ENCODE measurements around the gene CCDC169. TPM values are rescaled to one million over a fixed set of nuclear protein-coding genes. Genes with fewer than 3 reads are reported as not detected.
A peak's percentile ranks its signal among the peaks of the same experiment; 100 is the strongest.
"Not testable (repeated sequence)": the region's sequence is repeated elsewhere in the genome, so short reads cannot be mapped to it uniquely, and the experiment has no call there.

CCDC169 gene
- total and polyA plus RNA-seq, 2 donors (not counting 3 experiments of a cell fraction or from before 2014, with no cell fraction given), result 1.2 to 2.5 TPM

- H3K9me3 ChIP-seq (replicated peaks; ENCODE audit: control insufficient read depth, insufficient read depth, low read length); H3K4me2 ChIP-seq (ENCODE audit: insufficient read depth, low read length); H3K4me3 ChIP-seq (replicated peaks in 1 of 3; ENCODE audit: insufficient read depth in 1 of 3, low read depth in 1 of 3, low read length in 3 of 3); H4K20me1 ChIP-seq (replicated peaks; ENCODE audit: control insufficient read depth, extremely low read depth, insufficient read depth, low read length); H3K27ac ChIP-seq (ENCODE audit: insufficient read depth, low read depth, low read length); FAIRE-seq; POLR2A ChIA-PET; H3K36me3 ChIP-seq (ENCODE audit: control insufficient read depth in 2 of 2, extremely low read depth in 1 of 2, insufficient read depth in 2 of 2, low read length in 2 of 2); H2AFZ ChIP-seq (ENCODE audit: low read depth, low read length); BruUV-seq (replicated peaks); H3K9me1 ChIP-seq (replicated peaks; ENCODE audit: control insufficient read depth, extremely low read depth, insufficient read depth, low read length); H3K27me3 ChIP-seq (ENCODE audit: control insufficient read depth in 2 of 2, insufficient read depth in 2 of 2, low read length in 2 of 2); H3K79me2 ChIP-seq (ENCODE audit: control insufficient read depth, insufficient read depth, low read length); dilution Hi-C loops (cut with MboI; ENCODE audit: extremely low pct_ligation_motif_present, low sequenced_read_pairs); DNase-seq (ENCODE audit: low read depth, low spot score); H3K9ac ChIP-seq (replicated peaks; ENCODE audit: extremely low read depth, insufficient read depth, low read length): not testable (repeated sequence)
- CTCF ChIA-PET, result interaction anchor here (0.8 to 3.3 kb wide), 4 partner anchors 15 to 96 kb away, joined by 3 to 23 read pairs (median 6); no protein-coding TSS in a partner anchor
- peaks cover 18% of the 10 kb centered on the region for H3K4me1 ChIP-seq (ENCODE audit: control insufficient read depth, extremely low read depth, insufficient read depth, low read length)
- intact Hi-C loops (cut with micrococcal nuclease), result loop anchor here (5.0 kb wide), 2 partner anchors 233 to 518 kb away; partner anchors contain the start of gene RFXAP
Observed at GRCh38 chr13:36299469-36299868, 1.9 kb upstream of the CCDC169 start.

GRCh38 chr13:36298535-36299068 lies 988 bp upstream of the CCDC169 start:
- Histone ChIP-seq H3K79me2 (ENCODE audit: control insufficient read depth, insufficient read depth, low read length) (no peaks in the 10 kb centered on the region), H4K20me1 (replicated peaks; ENCODE audit: control insufficient read depth, extremely low read depth, insufficient read depth, low read length) (no peaks in the 10 kb centered on the region), H2AFZ (ENCODE audit: low read depth, low read length) (peak overlapping the region; percentile 36), H3K9ac (replicated peaks; ENCODE audit: extremely low read depth, insufficient read depth, low read length) (no peak overlapping the region), H3K4me2 (ENCODE audit: insufficient read depth, low read length) (peak overlapping the region; percentile 69), H3K9me1 (replicated peaks; ENCODE audit: control insufficient read depth, extremely low read depth, insufficient read depth, low read length) (no peaks in the 10 kb centered on the region), H3K36me3 (ENCODE audit: control insufficient read depth in 2 of 2, extremely low read depth in 1 of 2, insufficient read depth in 2 of 2, low read length in 2 of 2) (no peaks in the 10 kb centered on the region), H3K27me3 (ENCODE audit: control insufficient read depth in 2 of 2, insufficient read depth in 2 of 2, low read length in 2 of 2) (no peaks in the 10 kb centered on the region), H3K4me1 (ENCODE audit: control insufficient read depth, extremely low read depth, insufficient read depth, low read length) (peaks cover 18% of the 10 kb centered on the region), H3K9me3 (replicated peaks; ENCODE audit: control insufficient read depth, insufficient read depth, low read length) (no peaks in the 10 kb centered on the region), H3K27ac (ENCODE audit: insufficient read depth, low read depth, low read length) (no peak overlapping the region), H3K4me3 (replicated peaks in 1 of 3; ENCODE audit: insufficient read depth in 1 of 3, low read depth in 1 of 3, low read length in 3 of 3) (peak overlapping the region in 1 of 3 experiments; percentile 69)
- POLR2A ChIA-PET, result no interaction called here
- DNase-seq (ENCODE audit: low read depth, low spot score) (peak; percentile 13), FAIRE-seq (peak; percentile 40)
- dilution Hi-C loops (cut with MboI; ENCODE audit: extremely low pct_ligation_motif_present, low sequenced_read_pairs), result no loop called here
- intact Hi-C loops (cut with micrococcal nuclease), result loop anchor here (5.0 kb wide), 2 partner anchors 234 to 519 kb away; partner anchors contain the start of gene RFXAP
- no TSS peak for BruUV-seq (replicated peaks)
- CTCF ChIA-PET, result interaction anchor here (1.0 to 3.3 kb wide), 7 partner anchors 8 to 321 kb away, joined by 3 to 23 read pairs (median 3); no protein-coding TSS in a partner anchor
- TF ChIP-seq EZH2 (IDR thresholded peaks at IDR 0.05; ENCODE audit: borderline replicate concordance, low read depth, low read length, severe bottlenecking), result no peak
- TF ChIP-seq POLR2A (IDR thresholded peaks at IDR 0.05; ENCODE audit: low read depth, low read length), result no peak
- TF ChIP-seq JUN (IDR thresholded peaks at IDR 0.05; ENCODE audit: borderline replicate concordance, insufficient read depth, insufficient read length, low read depth), result no peak
- no peak for TF ChIP-seq MAX (IDR thresholded peaks at IDR 0.05; ENCODE audit: insufficient read depth, insufficient read length)
- TF ChIP-seq FOS (IDR thresholded peaks at IDR 0.05; ENCODE audit: borderline replicate concordance, insufficient read depth, low read length), result no peak
- no peak for TF ChIP-seq MYC (IDR thresholded peaks at IDR 0.05; ENCODE audit: low read depth, low read length)
- TF ChIP-seq GATA2 (IDR thresholded peaks at IDR 0.05; ENCODE audit: insufficient read depth, insufficient read length, low read depth, low read length), result no peak
- no peak for TF ChIP-seq POLR2AphosphoS5 (IDR thresholded peaks at IDR 0.05; ENCODE audit: insufficient read depth, low read depth, low read length)
- no peak for TF ChIP-seq CTCF (IDR thresholded peaks at IDR 0.05; ENCODE audit: extremely low read depth in 1 of 2, insufficient read depth in 1 of 2, low read depth in 1 of 2, low read length in 2 of 2)
